Islet of Langerhans (tissue), 1 donor: ENCODE results near the gene TSPYL4.
"Not testable (repeated sequence)": the region's sequence is repeated elsewhere in the genome, so short reads cannot be mapped to it uniquely, and the experiment has no call there.

Experiments used
- FAIRE-seq: peaks from one replicate; lab custom pipeline; 2011; peaks lifted over from hg19 to GRCh38; lab: Jason Lieb, UNC

Gene TSPYL4

DNA sequence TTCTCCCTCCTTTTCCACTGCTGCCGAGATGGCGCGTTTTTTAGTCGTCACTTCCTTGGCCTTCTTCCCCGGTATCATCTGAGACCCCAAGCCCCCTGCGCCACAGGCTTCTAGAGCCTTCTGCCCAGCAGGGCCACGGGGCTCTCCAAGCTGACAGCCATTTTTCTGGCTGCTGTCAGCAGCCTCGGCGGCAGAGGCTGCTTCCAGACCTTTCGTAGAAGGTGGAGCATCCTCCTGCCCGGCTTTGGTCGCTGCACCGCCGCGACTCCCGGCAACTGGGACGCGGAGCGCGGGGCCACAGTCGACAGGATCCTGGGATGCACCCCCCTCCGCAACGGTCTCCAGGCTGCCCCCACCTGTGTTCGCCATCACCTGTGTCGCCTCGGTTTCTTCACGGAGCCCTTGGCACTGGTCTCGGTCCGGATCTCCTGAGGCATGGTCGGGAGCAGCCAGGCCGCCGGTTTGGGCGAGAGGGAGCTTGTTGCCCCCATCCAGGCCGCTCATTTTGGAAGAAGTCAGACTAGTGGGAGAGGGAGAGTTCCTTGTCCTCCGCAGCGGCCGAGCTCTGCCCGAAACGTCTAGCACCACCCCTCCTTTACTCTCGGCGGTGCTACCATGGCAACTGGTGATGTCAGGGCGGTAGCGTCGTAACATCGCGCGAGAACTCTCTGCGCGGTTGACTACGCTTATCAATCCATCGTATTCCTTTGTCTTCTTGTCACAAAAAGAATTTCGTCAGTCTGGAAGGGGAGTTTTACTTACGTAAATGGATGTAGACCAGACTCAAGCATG is at the start of gene TSPYL4:
TSPYL4 (minus strand) TSS at position 571 of the 792 bp plus-strand sequence; CDS start at position 504, 67 bp downstream.
- FAIRE-seq, result peak; percentile 43

GRCh38 chr6:116301104-116301503 is 47.2 kb upstream of the TSPYL4 start:
- FAIRE-seq, result no peak

- no peak for FAIRE-seq
These were observed 46.7 kb upstream of the TSPYL4 start for GRCh38 chr6:116300566-116300965.

DNA sequence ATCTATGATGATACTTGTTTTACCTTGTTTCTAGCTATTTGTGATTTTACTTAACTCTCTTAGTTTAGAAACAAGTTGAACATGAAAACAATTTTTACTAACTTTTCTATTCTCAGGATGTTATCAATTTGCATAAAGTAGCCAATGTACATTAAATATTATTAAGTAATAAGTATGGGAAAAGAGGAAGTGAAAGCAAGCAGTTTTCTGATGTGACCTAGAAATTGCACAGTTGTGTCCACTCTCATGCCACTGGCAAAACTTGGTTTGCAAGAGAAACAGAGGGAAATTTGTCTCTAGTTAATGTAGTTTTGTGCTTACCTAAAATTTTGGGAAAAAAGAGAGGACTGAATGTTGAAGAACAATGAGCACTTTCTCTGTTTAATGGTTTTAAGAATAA is 45.1 kb upstream of the TSPYL4 start:
- FAIRE-seq, result no peak

- no peak for FAIRE-seq
These were observed 44.4 kb upstream of the TSPYL4 start for GRCh38 chr6:116298273-116298672.

DNA sequence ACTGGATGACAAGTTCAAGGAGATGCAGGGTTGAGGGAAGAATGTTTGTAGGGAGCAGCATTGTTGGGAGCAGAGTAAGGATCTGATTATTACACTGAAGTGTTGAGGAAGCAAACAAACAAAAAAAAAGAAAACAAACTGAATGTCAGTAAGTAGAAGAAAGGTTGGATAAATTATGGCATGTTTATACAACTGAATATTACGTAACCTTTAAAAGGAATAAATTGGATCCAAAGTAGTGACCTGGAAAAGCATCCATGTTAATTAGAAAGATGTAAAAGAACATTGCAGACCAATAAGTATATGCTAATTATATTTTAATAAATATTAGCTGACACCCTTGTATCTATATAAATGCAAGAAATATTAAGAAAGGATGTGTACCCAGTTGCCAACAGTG is 38.7 kb upstream of the TSPYL4 start:
- no peak for FAIRE-seq

- FAIRE-seq, result no peak
These were observed 38.0 kb upstream of the TSPYL4 start for GRCh38 chr6:116291701-116292396.

DNA sequence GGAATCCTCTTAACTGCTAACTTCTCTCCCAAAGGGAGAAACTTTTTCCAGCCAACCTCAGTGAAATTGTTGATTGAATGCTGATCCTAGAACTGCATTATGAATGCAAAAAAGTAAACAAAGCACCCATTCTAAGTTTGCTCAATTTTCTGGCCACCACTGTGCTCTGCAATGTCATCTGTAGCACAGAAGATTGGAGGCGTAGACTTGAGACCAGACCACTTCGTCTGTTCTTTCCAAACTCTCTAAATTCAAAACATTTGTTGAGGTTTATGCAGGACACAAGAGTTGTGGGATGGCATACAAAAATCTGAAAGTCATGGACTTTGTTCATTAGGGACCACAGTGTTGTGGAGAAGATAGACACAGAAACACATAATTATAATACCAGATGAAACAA is 36.9 kb upstream of the TSPYL4 start:
- FAIRE-seq, result no peak

- no peak for FAIRE-seq
These were observed 36.0 kb upstream of the TSPYL4 start for GRCh38 chr6:116289876-116290275.

DNA sequence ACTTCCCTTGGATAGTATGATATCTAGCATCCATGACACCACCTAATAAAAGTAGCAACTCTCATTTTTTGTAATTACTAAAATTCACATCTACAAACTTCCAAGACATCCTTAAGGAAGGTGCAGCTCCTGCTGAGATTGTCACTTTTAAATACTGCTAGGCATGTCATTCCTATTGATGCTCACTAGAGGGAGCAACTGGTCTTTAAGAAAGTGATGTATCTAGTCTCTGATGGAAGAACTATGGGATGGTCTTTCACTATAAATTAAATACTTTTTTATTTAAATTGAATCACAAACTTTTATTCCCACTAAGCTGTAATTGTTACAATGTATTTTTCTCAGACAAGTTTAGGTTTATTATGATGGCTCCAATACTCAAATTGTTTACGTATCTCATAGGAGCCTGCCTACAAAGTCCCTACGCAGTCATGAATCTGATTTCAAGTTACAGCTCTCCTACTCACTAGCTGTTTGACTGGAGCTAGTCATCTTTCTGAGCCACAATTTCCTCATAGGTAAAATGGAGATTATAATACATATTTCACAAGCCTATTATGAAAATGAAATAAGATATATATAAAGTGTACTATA is 33.9 kb upstream of the TSPYL4 start:
- peak; percentile 84 for FAIRE-seq

DNA sequence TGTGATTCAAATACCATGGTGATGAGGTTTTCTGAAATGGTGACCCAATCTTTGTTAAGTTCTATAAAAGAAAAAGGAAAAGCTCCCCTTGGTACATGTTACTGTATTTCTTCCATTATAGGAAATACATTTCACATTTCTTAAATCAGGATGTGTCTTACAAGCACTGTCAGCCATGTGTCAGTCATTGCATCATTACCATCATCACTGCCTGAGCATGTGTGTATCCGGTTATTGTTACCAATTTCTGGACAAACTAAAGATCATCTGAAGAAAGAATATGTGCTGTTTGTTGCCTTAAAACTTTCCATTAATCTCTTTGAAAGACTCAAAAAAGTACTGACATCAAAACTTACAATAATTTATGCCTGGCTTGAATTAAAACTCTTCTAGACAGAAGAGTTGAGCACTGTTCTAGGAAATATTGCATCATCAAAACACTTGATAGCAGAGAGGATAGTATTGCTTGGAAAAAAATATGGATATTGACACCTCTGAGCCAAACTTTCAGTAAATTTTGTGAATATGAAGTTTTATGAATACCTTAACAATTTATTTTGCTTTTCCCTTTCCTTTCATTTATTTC is 33.0 kb upstream of the TSPYL4 start:
- FAIRE-seq, result no peak

DNA sequence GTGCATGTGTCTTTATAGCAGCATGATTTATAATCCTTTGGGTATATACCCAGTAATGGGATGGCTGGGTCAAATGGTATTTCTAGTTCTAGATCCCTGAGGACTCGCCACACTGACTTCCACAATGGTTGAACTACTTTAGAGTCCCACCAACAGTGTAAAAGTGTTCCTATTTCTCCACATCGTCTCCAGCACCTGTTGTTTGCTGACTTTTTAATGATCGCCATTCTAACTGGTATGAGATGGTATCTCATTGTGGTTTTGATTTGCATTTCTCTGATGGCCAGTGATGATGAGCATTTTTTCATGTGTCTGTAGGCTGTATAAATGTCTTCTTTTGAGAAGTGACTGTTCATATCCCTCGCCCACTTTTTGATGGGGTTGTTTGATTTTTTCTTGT is 31.1 kb upstream of the TSPYL4 start:
- not testable (repeated sequence) for FAIRE-seq

DNA sequence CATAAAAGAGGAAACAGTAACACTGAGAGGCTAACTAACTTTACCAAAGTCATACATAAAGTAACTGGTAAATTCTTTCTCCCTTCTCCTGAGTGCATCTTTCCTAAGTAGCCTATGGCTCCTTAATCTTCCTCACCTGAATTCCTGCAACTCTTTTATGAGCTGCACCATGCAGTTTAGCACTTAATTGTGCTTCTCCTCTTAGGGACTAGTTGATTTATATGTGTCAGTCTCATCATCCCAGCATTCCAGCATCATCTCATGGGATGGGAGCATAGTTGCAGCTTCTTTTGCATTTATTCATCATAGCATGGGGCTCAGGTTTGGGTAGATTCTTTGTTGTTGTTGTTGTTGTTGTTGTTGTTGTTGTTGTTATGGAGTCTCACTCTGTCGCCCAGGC is 29.3 kb upstream of the TSPYL4 start:
- no peak for FAIRE-seq

DNA sequence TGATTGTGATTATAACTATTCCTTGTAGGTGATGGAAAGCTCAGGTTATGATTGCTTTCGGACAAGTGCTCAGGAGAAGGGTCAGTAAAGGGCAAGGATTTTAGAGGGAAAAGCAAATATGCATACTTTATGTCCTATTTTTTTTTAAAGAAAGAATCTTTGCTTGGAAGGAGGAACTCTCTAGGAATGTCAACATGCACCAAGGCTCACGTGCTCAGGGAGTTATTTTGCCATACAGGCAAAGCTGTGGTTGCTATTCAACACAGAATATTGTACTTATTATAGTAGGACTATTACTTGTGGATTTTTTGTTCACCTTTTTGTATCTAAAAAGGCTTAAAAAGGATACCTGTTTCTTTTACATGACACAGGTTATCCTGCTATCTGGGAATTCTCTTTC is 28.8 kb upstream of the TSPYL4 start:
- FAIRE-seq, result no peak

DNA sequence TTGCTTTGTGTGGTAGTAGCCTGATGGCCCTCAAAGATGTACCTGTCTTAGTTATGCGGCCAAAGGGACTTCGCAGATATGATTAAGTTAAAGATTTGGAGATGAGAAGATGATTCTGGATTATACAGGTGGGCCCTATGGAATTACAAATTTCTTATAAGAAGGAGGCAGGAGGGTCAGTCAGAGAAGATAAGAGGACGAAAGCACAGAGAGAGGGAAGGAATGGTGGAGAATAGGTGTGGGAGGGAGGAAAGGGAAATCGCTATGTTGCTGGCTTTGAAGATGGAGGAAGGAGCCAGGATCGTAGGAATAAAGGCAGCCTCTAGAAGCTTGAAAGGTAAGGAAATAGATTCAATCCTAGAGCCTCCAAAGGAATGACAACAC is 27.1 kb upstream of the TSPYL4 start:
- no peak for FAIRE-seq

GRCh38 chr6:116280161-116280932 is 26.5 kb upstream of the TSPYL4 start:
- FAIRE-seq, result peak; percentile 21

DNA sequence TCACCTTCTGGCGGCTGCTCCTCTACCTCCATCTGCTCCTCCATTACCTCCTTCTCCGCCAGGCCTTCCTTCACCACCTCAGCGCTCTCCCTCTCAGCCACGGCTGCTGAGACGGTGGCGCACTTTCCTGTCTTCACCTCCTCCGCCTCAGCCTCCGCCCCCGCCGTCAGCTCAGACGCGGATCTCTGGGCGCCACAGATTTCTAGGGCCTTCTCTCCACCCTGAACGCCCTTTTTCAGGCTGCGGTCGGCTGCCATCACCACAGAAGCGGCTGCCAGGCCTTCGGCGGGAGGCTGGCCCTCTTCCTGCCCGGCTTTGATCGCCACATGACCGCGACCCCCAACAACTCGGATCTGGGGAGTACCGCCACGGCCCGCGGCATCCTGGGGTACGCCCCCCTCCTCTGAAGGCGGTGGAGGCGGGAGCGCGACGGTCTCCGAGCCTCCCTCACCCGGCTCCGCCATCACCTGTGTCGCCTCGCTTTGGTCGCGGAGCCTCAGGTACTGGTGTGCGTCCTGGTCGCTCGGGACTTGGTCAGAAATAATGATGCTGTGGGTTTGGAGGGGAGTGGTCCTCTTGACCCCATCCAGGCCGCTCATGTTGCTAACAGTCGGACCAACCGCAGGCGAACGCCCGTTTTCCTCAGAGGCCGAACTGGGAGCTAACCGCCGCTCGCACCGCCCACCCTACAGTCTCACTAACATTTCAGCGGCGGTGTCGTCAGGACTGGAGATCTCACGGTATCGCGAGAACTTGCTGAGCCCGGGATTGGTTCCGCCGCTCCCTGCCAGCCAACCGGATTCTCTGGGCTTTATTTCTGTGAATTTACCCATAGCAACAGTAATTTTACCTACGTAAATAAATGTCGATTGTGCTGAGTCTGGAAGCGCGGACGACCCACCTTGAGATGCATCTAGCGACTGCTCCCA is 25.6 kb upstream of the TSPYL4 start, which contains the start of gene TSPYL1:
TSPYL1 (minus strand) TSS at position 699 of the 929 bp plus-strand sequence; CDS start at position 599, 100 bp downstream.
- FAIRE-seq, result peak; percentile 93

DNA sequence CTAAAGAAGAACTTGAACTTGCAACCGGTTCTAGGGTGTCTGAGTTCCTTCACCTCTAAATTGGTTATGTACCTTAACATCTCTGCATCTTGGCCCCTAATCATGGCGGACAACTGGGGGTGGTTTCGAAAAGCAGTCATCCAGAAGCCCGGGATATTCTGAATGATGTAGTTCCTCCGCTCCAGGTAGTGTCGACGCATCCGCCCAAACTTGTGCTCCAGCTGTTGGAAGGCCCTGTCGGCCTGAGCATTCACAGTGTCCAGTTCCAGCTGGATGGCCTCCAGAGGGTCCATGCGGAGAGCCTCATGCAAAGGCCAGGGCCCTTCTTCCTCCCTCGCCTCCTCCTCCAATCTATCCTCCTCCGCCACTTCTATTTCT is 25.0 kb upstream of the TSPYL4 start:
- FAIRE-seq, result no peak

- FAIRE-seq, result no peak
These were observed 24.6 kb upstream of the TSPYL4 start for GRCh38 chr6:116278481-116278829.

DNA sequence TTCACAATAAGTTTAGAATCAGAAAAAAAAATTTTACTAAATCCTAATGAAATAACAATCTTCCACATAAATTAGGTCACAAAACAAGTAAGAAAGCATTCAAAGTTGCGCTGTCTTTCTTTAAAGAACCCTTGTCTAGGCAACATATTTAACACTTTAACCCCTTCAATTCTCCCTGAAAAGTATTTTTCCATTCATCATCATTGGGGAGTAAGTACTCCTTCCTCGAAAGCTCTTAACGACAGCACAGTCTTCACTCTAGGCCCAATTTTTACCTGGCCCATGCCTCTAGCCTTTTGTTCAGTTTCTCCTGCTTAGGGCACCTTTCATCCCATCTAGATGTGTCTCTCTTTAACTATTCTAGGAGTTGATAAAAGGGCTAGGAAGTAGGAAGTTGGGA is 23.2 kb upstream of the TSPYL4 start:
- no peak for FAIRE-seq

DNA sequence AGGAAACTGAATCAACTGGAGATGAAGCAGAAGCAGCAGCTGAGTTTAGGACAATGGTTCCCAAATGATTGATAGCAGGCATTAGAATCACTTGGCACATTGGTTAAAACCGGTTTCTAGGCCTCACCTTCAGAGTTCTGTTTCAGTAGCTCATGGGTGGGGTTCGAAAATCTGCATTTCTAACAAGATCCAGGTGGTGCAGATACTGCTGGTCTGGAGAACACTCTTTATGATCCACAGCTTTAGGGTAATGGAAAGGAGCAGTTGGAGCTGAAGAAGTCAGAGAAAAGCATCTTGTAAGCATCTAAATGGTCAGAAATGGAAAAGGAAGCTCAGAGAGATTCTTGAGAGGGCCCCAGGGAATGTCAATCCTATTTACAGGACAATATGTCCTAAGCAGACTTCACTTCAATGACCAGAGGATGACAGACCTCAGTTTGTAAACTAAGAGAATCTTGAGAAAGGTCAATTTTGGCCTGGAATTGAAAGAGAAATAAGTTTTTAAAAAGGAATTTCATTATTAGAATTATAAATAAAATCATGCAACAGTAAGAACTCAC is 17.4 kb upstream of the TSPYL4 start:
- no peak for FAIRE-seq
